ENCODE results near the gene GZMA. TPM values are rescaled to one million over a fixed set of nuclear protein-coding genes. Genes with fewer than 3 reads are reported as not detected.

Gene GZMA
- total RNA-seq, 4 donors from 2014 or later, result 1.7 TPM; not detected in 3

GRCh38 chr5:55143624-55144023 is 41.2 kb downstream of the GZMA start:
- WGBS, 2 donors, result 57 to 66% methylated on average over 4 of the region's 4 CpGs
- no peak overlapping the region for H3K4me3 ChIP-seq (ENCODE audit: low read depth, poor library complexity, severe bottlenecking)
- no peak for DNase-seq (ENCODE audit: low spot score in 2 of 2)
- intact Hi-C loops (cut with DNase I; ENCODE audit: low total_unique reads), result loop anchor here (10.0 kb wide), 1 partner anchor 239 kb away; no protein-coding TSS in a partner anchor
- TF ChIP-seq, protein P1, sequence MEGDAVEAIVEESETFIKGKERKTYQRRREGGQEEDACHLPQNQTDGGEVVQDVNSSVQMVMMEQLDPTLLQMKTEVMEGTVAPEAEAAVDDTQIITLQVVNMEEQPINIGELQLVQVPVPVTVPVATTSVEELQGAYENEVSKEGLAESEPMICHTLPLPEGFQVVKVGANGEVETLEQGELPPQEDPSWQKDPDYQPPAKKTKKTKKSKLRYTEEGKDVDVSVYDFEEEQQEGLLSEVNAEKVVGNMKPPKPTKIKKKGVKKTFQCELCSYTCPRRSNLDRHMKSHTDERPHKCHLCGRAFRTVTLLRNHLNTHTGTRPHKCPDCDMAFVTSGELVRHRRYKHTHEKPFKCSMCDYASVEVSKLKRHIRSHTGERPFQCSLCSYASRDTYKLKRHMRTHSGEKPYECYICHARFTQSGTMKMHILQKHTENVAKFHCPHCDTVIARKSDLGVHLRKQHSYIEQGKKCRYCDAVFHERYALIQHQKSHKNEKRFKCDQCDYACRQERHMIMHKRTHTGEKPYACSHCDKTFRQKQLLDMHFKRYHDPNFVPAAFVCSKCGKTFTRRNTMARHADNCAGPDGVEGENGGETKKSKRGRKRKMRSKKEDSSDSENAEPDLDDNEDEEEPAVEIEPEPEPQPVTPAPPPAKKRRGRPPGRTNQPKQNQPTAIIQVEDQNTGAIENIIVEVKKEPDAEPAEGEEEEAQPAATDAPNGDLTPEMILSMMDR (IDR thresholded peaks at IDR 0.05), result no peak
- TF ChIP-seq POLR2A (IDR thresholded peaks at IDR 0.05), result no peak

DNA sequence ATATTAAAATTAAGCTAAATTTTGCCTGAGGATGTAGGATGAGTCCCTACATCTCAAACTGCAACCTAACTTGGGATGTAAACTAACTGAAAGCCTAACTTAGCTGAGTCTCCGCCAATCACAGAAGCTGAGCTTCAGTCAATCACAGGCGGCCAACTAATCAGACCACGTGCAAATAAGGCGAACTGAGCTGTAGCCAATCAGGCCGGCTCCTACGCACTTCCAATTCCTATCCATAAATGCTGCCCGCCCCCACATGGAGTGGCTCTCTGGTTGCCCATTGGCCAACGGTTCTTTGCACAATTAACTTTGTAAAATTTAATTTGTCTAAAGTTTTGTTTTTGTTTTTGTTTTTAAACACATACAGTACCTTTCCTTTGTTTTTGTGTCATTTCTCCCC is 43.6 kb downstream of the GZMA start:
- TF ChIP-seq POLR2A (IDR thresholded peaks at IDR 0.05), result no peak
- TF ChIP-seq, protein P1 (IDR thresholded peaks at IDR 0.05), result no peak
- no peak overlapping the region for H3K4me3 ChIP-seq (ENCODE audit: low read depth, poor library complexity, severe bottlenecking)
- WGBS, 2 donors, result 78 to 87% methylated on average over 8 of the region's 8 CpGs
- intact Hi-C loops (cut with DNase I; ENCODE audit: low total_unique reads), result loop anchor here (10.0 kb wide), 1 partner anchor 241 kb away; no protein-coding TSS in a partner anchor
- no peak for DNase-seq (ENCODE audit: low spot score in 2 of 2)

DNA sequence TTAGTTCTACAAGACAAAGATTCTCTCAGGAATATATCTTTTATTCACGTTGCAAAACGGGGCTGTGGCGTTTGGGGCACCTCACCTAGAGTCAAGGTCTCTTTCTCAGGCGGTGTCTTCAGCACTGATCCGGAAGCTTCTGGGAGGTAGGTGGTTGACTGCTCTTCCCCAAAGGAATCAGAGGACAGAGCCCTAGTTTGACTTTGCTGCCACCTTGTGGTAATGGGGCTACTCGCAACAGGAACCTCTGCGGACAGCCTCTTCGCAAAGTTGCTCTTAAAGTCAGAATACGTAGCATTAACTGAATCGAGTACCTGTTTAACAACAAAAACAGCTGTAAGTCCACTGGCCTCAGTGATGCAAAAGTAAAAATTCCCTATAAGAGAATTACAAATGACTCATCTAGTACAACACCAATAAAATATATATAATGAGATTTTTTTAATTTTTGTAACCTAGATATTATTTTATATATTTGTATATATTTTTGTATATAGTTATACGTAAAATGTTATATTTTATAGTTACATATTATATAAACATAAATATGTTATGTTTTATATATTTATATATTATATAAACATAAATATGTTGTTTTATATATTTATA is 44.2 kb downstream of the GZMA start:
- no peak for TF ChIP-seq POLR2A (IDR thresholded peaks at IDR 0.05)
- TF ChIP-seq, protein P1 (IDR thresholded peaks at IDR 0.05), result peak in 1 of 3 donors; percentile 77
- 6 to 8% methylated on average over 11 of the region's 11 CpGs for WGBS, 2 donors
- intact Hi-C loops (cut with DNase I; ENCODE audit: low total_unique reads), result loop anchor here (10.0 kb wide), 1 partner anchor 242 kb away; no protein-coding TSS in a partner anchor
- no peak overlapping the region for H3K4me3 ChIP-seq (ENCODE audit: low read depth, poor library complexity, severe bottlenecking)
- peak; percentile 75 to 95 for DNase-seq (ENCODE audit: low spot score in 2 of 2)

DNA sequence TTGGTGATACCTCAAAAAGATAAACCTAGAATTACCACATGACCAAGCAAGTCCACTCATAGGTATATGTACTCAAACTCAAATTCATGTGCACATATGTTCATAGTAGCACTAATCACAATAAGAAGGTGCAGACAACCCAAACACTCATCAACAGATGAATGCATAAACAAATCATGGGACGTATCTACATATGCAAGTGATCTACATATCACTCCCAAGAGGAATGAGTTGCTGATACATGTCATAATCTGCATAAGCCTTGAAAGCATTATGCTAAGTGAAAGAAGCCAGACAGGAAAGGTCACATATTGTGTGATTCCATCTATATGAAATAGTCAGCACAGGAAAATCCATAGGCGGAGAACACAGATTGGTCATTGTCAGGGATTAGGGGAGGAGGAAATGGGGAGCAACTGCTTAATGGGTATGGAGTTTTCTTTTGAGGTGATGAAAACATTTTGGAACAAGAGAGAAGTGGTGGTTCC is 46.9 kb downstream of the GZMA start:
- TF ChIP-seq POLR2A (IDR thresholded peaks at IDR 0.05), result no peak
- TF ChIP-seq, protein P1 (IDR thresholded peaks at IDR 0.05), result no peak
- no peak overlapping the region for H3K4me3 ChIP-seq (ENCODE audit: low read depth, poor library complexity, severe bottlenecking)
- 31 to 50% methylated on average over 2 of the region's 2 CpGs for WGBS, 2 donors
- intact Hi-C loops (cut with DNase I; ENCODE audit: low total_unique reads), result loop anchor here (10.0 kb wide), 1 partner anchor 245 kb away; no protein-coding TSS in a partner anchor
- no peak for DNase-seq (ENCODE audit: low spot score in 2 of 2)

DNA sequence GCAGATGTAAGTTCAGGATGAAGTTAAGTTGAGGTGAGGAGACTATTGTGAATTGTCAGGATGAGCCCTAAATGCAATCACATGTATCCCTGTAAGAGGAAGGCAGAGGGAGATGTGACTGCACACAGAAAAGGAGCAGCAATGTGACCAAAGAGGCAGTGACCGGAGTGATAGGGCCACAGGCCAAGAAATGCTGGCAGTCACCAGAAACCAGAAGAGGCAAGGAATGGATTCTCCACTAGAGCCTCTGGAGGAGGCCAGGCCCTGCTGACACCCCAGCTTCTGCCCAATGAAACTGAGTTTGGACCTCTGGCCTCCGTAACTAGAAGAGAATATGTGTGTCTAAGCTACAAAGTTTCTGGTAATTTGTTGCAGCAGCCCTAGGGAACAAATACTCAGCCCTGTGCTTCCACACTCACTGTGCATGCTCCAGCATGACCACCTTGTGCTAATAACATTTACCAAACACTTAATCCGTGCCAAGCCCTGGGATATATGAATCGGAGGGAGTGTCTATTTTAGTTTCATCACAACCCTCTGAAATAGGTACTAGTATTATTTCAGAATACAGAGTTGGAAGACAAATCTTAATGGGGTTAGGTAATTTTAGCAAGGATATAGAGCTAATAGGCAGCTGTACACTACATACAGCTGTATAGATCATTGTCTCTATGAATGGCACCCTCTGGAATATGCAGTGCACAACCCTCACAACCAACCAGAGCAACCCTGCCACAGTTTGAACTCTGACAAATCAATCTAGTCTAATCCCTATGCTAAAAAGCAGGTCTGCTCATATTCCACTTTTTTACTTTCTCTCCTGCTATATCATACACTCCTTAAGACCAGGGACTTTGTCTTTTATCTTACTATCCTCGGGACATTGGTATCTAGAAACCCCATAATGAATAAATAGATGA is 49.7 kb downstream of the GZMA start:
- H3K4me3 ChIP-seq (ENCODE audit: low read depth, poor library complexity, severe bottlenecking), result no peak overlapping the region
- intact Hi-C loops (cut with DNase I; ENCODE audit: low total_unique reads), result loop anchor here (10.0 kb wide), 1 partner anchor 637 kb away; the partner anchor contains the start of gene SNX18
- WGBS, 2 donors, result 33 to 41% methylated on average over 5 of the region's 5 CpGs
- DNase-seq (ENCODE audit: low spot score in 2 of 2), result peak in 1 of 2 donors; percentile 43
- no peak for TF ChIP-seq POLR2A (IDR thresholded peaks at IDR 0.05)
- TF ChIP-seq, protein P1 (IDR thresholded peaks at IDR 0.05), result no peak

Measured in lower leg skin (tissue), 4 donors.